K562 treated with DMSO at 1 percent for 48 hours (cell line): ENCODE data around the gene ZC4H2. TPM values are rescaled to one million over a fixed set of nuclear protein-coding genes. Genes with fewer than 3 reads are reported as not detected.

ENCODE experiments used
- total RNA-seq: library from RNA; unstranded; fragments of 300-600 nt; gene quantifications from 2 replicates; pipeline ENCODE4 v1.2.3, GENCODE V29; 2022; ENCODE audit warnings: low replicate concordance; ENCODE audit errors: extremely low read depth

Gene ZC4H2, protein sequence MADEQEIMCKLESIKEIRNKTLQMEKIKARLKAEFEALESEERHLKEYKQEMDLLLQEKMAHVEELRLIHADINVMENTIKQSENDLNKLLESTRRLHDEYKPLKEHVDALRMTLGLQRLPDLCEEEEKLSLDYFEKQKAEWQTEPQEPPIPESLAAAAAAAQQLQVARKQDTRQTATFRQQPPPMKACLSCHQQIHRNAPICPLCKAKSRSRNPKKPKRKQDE
- not detected in 2 replicates for total RNA-seq

GRCh38 chrX:64975989-64976672 lies at the start of gene ZC4H2:
TSS of gene ZC4H2 (minus strand) at chrX:64976450. CDS start at chrX:64976377, 73 bp downstream.

Other genes with a start within 250 kb of the ZC4H2 start
- gene ZC3H12B, start 58.4 kb upstream of the ZC4H2 start, total RNA-seq: not detected in 2 replicates